Ovary (tissue), 9 donors: ENCODE results near the gene ATRNL1. TPM values are rescaled to one million over a fixed set of nuclear protein-coding genes. Genes with fewer than 3 reads are reported as not detected.

Experiments
- DNase-seq, 5 donors: peaks; one replicate each; pipeline ENCODE4 v3.0.0-alpha.2; 2019 to 2020
- H3K27ac ChIP-seq, 2 donors: fragments of 200-600 bp; one replicate each; pipeline versions ENCODE4 v1.5.1 to v1.8.0; 2019 to 2022
- H3K27me3 ChIP-seq: fragments of 200-600 bp; one replicate; pipeline ENCODE4 v1.8.0; 2022
- H3K36me3 ChIP-seq: fragments of 200-600 bp; sonication (generic); one replicate; pipeline ENCODE4 v1.5.1; 2019
- H3K4me1 ChIP-seq: one replicate; pipeline ENCODE4 v1.8.1; 2013; ENCODE audit warnings: mild to moderate bottlenecking, moderate library complexity; ENCODE audit not compliant: insufficient read depth
- H3K4me3 ChIP-seq: fragments of 200-600 bp; sonication (generic); one replicate; pipeline ENCODE4 v1.5.1; 2017
- H3K9me3 ChIP-seq, 2 donors: fragments of 200-600 bp in 1 of 2; sonication (generic) in 1 of 2; one replicate each; pipeline versions ENCODE4 v1.5.1 to v1.8.1; 2013 to 2019; ENCODE audit warnings: mild to moderate bottlenecking in 1 of 2, moderate library complexity in 1 of 2
- CTCF ChIP-seq, 3 donors: fragments of 450-650 bp in 2 of 3; fragments of 200-600 bp in 1 of 3; IDR thresholded peaks; one replicate each; pipeline versions ENCODE4 v1.5.1 to v1.8.0; 2016 to 2022; ENCODE audit warnings: antibody characterized with exemption in 3 of 3, mild to moderate bottlenecking in 1 of 3
- EP300 ChIP-seq: sonication (generic); formaldehyde crosslinking; IDR thresholded peaks from one replicate; pipeline ENCODE4 v1.6.1; 2017; ENCODE audit warnings: antibody characterized with exemption
- POLR2A ChIP-seq: fragments of 450-650 bp; IDR thresholded peaks from one replicate; pipeline ENCODE4 v1.6.1; 2017; ENCODE audit warnings: antibody characterized with exemption, mild to moderate bottlenecking, moderate library complexity
- WGBS, 3 donors: extraction: QIAGEN DNeasy Blood & Tissue Kit in 1 of 3; methylation state at CpG; one replicate each; pipeline versions ENCODE4 v1.1.5 to v1.1.7; 2013 to 2017; 5-methylcytosine and 5-hydroxymethylcytosine counted together
- intact Hi-C, 4 donors: fragments of 100-400 bp; cut with DNase I; formaldehyde crosslinking; loops; one replicate each; pipeline versions ENCODE4 v1.11.0 to v1.15.1; 2022 to 2023
- polyA plus RNA-seq, 2 donors: library from polyadenylated mRNA; stranded (reverse); fragments of 200-250 nt in 1 of 2; fragments of 350-450 nt in 1 of 2; fragmentation: Illumina TruSeq in 1 of 2; extraction: RNeasy Lipid Tissue Mini Kit (QIAGEN cat#74804) in 1 of 2; gene quantifications; one replicate each; pipeline ENCODE4 v1.2.3, GENCODE V29; 2013 to 2014
- total RNA-seq, 7 donors: library from RNA; depleted of rRNA in 2 of 7; stranded (reverse); fragments of >200 nt in 2 of 7; fragmentation: NEBNext Ultra II Directional in 3 of 7; extraction: Animal tissue kit (Norgen Biotek cat#: 25700) in 3 of 7; gene quantifications; one replicate each; pipeline versions ENCODE4 v1.1.0 to v1.2.4, GENCODE V29; 2016 to 2023
- donor health status: DM: no; HTN: no; CAD: no; lungs with moderate emphysema.
- donor health status: DM: no; HTN: no; CAD: no.
- donor health status: Bipolar disorder and iron deficiency.
- donor health status: DM: yes; HTN: yes; CAD: no.
- donor health status: DM: no; HTN: no; CAD: no.
- donor health status: DM: yes; HTN: yes; CAD: no.

ATRNL1 gene
- total and polyA plus RNA-seq, 9 donors, result 8.1 to 119 (median 77.8) TPM

GRCh38 chr10:115830265-115830970 lies 737.3 kb downstream of the ATRNL1 start:
- no peak overlapping the region for H3K4me3 ChIP-seq
- no peaks in the 10 kb centered on the region for H3K27me3 ChIP-seq
- no peak overlapping the region for H3K27ac ChIP-seq
- H3K36me3 ChIP-seq, result no peaks in the 10 kb centered on the region
- no peak for DNase-seq
- no peaks in the 10 kb centered on the region for H3K4me1 ChIP-seq
- intact Hi-C loops, result no loop called here
- H3K9me3 ChIP-seq, result no peaks in the 10 kb centered on the region
- whole genome bisulfite sequencing, 3 donors, result 73 to 79% (median 77%) methylated on average over 3 of the region's 3 CpGs
- TF ChIP-seq EP300, result no peak
- no peak for TF ChIP-seq POLR2A
- TF ChIP-seq CTCF (IDR thresholded peaks at IDR 0.05), result no peak

GRCh38 chr10:115831016-115831415 lies 737.9 kb downstream of the ATRNL1 start:
- intact Hi-C loops, result no loop called here
- TF ChIP-seq EP300 (no peak), CTCF (IDR thresholded peaks at IDR 0.05) (no peak), POLR2A (no peak)
- whole genome bisulfite sequencing, 3 donors, result 84 to 91% (median 88%) methylated on average over 8 of the region's 8 CpGs

GRCh38 chr10:115833119-115833518 lies 740.0 kb downstream of the ATRNL1 start:
- 49 to 84% (median 72%) methylated on average over 4 of the region's 4 CpGs for WGBS, 3 donors
- H3K27me3 ChIP-seq, result no peaks in the 10 kb centered on the region
- TF ChIP-seq CTCF (IDR thresholded peaks at IDR 0.05) (no peak), POLR2A (no peak), EP300 (no peak)
- intact Hi-C loops, result no loop called here
- no peak overlapping the region for H3K27ac ChIP-seq
- no peaks in the 10 kb centered on the region for H3K4me1 ChIP-seq
- H3K9me3 ChIP-seq, result no peaks in the 10 kb centered on the region
- H3K36me3 ChIP-seq, result no peaks in the 10 kb centered on the region
- H3K4me3 ChIP-seq, result no peak overlapping the region
- DNase-seq, result no peak

More at GRCh38 chr10:115831016-115831415, 737.9 kb downstream of the ATRNL1 start:
- Histone ChIP-seq H3K36me3 (no peaks in the 10 kb centered on the region), H3K9me3 (no peaks in the 10 kb centered on the region), H3K4me3 (no peak overlapping the region), H3K4me1 (no peaks in the 10 kb centered on the region), H3K27me3 (no peaks in the 10 kb centered on the region), H3K27ac (no peak overlapping the region)
- DNase-seq, result no peak

GRCh38 chr10:115844591-115844990 lies 751.4 kb downstream of the ATRNL1 start:
- Histone ChIP-seq H3K27me3 (no peaks in the 10 kb centered on the region), H3K4me1 (peaks cover 2% of the 10 kb centered on the region), H3K36me3 (no peaks in the 10 kb centered on the region), H3K4me3 (no peak overlapping the region), H3K9me3 (no peaks in the 10 kb centered on the region), H3K27ac (peak overlapping the region in 1 of 2 donors; percentile 46)
- TF ChIP-seq CTCF (IDR thresholded peaks at IDR 0.05), result no peak
- TF ChIP-seq POLR2A, result no peak
- TF ChIP-seq EP300, result no peak
- no peak for DNase-seq
- WGBS, 3 donors, result 14 to 17% (median 15%) methylated on average over 3 of the region's 3 CpGs
- intact Hi-C loops, result no loop called here
